HEK293 (cell line): ENCODE results near the gene CD244.

Source experiments
- TCF7L2 ChIP-seq: IDR thresholded peaks from 2 replicates; pipeline ENCODE4 v1.6.1; 2011; ENCODE audit warnings: low read depth, mild to moderate bottlenecking, inconsistent platforms, low read length, moderate library complexity, borderline replicate concordance
- ZNF785 ChIP-seq: fragments of 450-650 bp; formaldehyde crosslinking; IDR thresholded peaks from 2 replicates; pipeline ENCODE4 v1.5.1; 2016; ENCODE audit warnings: missing biosample characterization, missing genetic modification characterization
- TF ChIP-seq, protein P1 (sequence below): fragments of 450-650 bp; formaldehyde crosslinking; IDR thresholded peaks from 2 replicates; pipeline ENCODE4 v1.5.1; 2016; ENCODE audit warnings: missing biosample characterization, missing genetic modification characterization

DNA sequence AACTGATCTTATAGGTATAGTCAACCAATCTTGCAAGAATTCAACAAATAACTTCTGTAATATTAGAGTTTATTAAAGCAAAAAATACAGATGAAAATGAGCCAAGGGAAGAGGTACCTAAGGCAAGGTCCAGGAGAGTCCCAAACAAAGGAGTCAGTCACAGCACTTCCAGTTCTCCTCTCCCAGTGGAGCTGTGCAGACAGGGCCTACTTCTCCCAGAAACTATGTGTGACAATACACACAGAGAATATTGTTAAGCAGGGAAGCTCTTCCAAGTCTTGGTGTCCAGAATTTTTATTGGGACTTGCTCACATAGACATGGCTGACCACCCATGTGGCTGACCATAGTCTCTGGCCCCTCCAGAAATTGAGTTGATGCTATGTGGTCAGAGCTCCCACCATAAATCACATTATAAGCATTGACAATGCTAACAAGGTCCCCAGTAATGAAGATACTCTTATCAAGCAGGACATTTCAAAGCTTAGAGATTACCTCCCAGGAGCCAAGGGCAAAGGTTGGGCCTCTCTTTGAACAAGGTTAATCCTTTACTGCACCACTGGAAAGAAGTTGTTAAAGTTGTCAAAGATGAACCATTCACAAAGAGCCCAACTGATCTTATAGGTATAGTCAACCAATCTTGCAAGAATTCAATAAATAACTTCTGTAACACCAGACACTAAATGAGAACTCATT is 3.5 kb upstream of the CD244 start:
- TF ChIP-seq TCF7L2 (no peak), ZNF785 (tag by site-specific recombination) (no peak)
- TF ChIP-seq, protein P1, sequence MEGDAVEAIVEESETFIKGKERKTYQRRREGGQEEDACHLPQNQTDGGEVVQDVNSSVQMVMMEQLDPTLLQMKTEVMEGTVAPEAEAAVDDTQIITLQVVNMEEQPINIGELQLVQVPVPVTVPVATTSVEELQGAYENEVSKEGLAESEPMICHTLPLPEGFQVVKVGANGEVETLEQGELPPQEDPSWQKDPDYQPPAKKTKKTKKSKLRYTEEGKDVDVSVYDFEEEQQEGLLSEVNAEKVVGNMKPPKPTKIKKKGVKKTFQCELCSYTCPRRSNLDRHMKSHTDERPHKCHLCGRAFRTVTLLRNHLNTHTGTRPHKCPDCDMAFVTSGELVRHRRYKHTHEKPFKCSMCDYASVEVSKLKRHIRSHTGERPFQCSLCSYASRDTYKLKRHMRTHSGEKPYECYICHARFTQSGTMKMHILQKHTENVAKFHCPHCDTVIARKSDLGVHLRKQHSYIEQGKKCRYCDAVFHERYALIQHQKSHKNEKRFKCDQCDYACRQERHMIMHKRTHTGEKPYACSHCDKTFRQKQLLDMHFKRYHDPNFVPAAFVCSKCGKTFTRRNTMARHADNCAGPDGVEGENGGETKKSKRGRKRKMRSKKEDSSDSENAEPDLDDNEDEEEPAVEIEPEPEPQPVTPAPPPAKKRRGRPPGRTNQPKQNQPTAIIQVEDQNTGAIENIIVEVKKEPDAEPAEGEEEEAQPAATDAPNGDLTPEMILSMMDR, result no peak
